Esophagus squamous epithelium (tissue), 5 donors: ENCODE results near the gene HINT2. TPM values are rescaled to one million over a fixed set of nuclear protein-coding genes. Genes with fewer than 3 reads are reported as not detected.

Source experiments
- DNase-seq: peaks from one replicate; lab custom pipeline; 2025; lab: John Stamatoyannopoulos, UW
- H3K27ac ChIP-seq, 4 donors: fragments of 200-600 bp; sonication (generic); one replicate each; pipeline ENCODE4 v1.5.1; 2016 to 2019; ENCODE audit warnings: mild to moderate bottlenecking in 1 of 4
- H3K27me3 ChIP-seq, 4 donors: fragments of 200-600 bp; sonication (generic); 1 replicate in 3 of 4; 2 replicates in 1 of 4; pipeline versions ENCODE4 v1.5.1 to v1.6.0; 2017 to 2021; ENCODE audit warnings: antibody characterized with exemption in 1 of 4
- H3K36me3 ChIP-seq, 3 donors: fragments of 200-600 bp; sonication (generic); one replicate each; pipeline ENCODE4 v1.5.1; 2016 to 2019
- H3K4me1 ChIP-seq, 3 donors: fragments of 200-600 bp; sonication (generic); one replicate each; pipeline ENCODE4 v1.5.1; 2017 to 2019
- H3K4me3 ChIP-seq, 4 donors: fragments of 200-600 bp; sonication (generic); 1 replicate in 3 of 4; 2 replicates in 1 of 4; pipeline ENCODE4 v1.5.1; 2016 to 2019; ENCODE audit warnings: mild to moderate bottlenecking in 2 of 4, moderate library complexity in 1 of 4
- H3K9me3 ChIP-seq, 3 donors: fragments of 200-600 bp; sonication (generic); one replicate each; pipeline ENCODE4 v1.5.1; 2016 to 2019
- CTCF ChIP-seq, 6 experiments: fragments of 450-650 bp in 4 of 6; fragments of 200-600 bp in 2 of 6; sonication (generic) in 2 of 6; IDR thresholded peaks; one replicate each; pipeline ENCODE4 v1.5.1; 2016 to 2019; ENCODE audit warnings: antibody characterized with exemption in 6 of 6, mild to moderate bottlenecking in 4 of 6, moderate library complexity in 4 of 6
- POLR2A ChIP-seq, 4 donors: fragments of 450-650 bp; IDR thresholded peaks; one replicate each; pipeline ENCODE4 v1.6.1; 2017; ENCODE audit warnings: antibody characterized with exemption in 4 of 4, mild to moderate bottlenecking in 4 of 4, moderate library complexity in 3 of 4
- WGBS, 2 donors: methylation state at CpG; one replicate each; pipeline ENCODE4 v1.1.5; 2018; 5-methylcytosine and 5-hydroxymethylcytosine counted together
- intact Hi-C: fragments of 100-400 bp; cut with DNase I; formaldehyde crosslinking; loops from one replicate; pipeline ENCODE4 v1.15.0; 2022
- total RNA-seq, 4 donors: library from RNA; depleted of rRNA; stranded (reverse); fragments of >200 nt; gene quantifications; one replicate each; pipeline ENCODE4 v1.1.0, GENCODE V29; 2016
- donor health status: DM: yes; HTN: yes; CAD: no.

The HINT2 gene
- total RNA-seq, 4 donors from 2014 or later, result 13.2 to 34.9 (median 19.5) TPM

- intact Hi-C loops, result no loop called here
- no peak for DNase-seq
- H3K4me3 ChIP-seq, result no peak overlapping the region
- no peak for TF ChIP-seq POLR2A (IDR thresholded peaks at IDR 0.05)
- no peak for TF ChIP-seq CTCF (IDR thresholded peaks at IDR 0.05)
- H3K27me3 ChIP-seq, result no peaks in the 10 kb centered on the region
- no peaks in the 10 kb centered on the region for H3K4me1 ChIP-seq
- no peaks in the 10 kb centered on the region for H3K9me3 ChIP-seq
- H3K27ac ChIP-seq, result no peak overlapping the region
- peaks cover 0 to 42% (median 0%) of the 10 kb centered on the region in 3 donors for H3K36me3 ChIP-seq
- 88 to 94% methylated on average over 12 of the region's 13 CpGs for WGBS, 2 donors
Observed at GRCh38 chr9:35801328-35802128, 13.3 kb downstream of the HINT2 start.

GRCh38 chr9:35800530-35800929 is 14.3 kb downstream of the HINT2 start:
- no peak overlapping the region for H3K4me3 ChIP-seq
- no peaks in the 10 kb centered on the region for H3K9me3 ChIP-seq
- no peaks in the 10 kb centered on the region for H3K27me3 ChIP-seq
- H3K4me1 ChIP-seq, result no peaks in the 10 kb centered on the region
- H3K36me3 ChIP-seq, result peaks cover 0 to 32% (median 0%) of the 10 kb centered on the region in 3 donors
- TF ChIP-seq POLR2A (IDR thresholded peaks at IDR 0.05) (no peak), CTCF (IDR thresholded peaks at IDR 0.05) (no peak)
- intact Hi-C loops, result no loop called here
- no peak for DNase-seq
- H3K27ac ChIP-seq, result no peak overlapping the region
- 82 to 89% methylated on average over 6 to 7 of the region's 7 CpGs for WGBS, 2 donors

GRCh38 chr9:35798658-35799374 is 16.0 kb downstream of the HINT2 start:
- no peaks in the 10 kb centered on the region for H3K27me3 ChIP-seq
- intact Hi-C loops, result no loop called here

GRCh38 chr9:35797311-35798109 is 17.3 kb downstream of the HINT2 start:
- Histone ChIP-seq H3K36me3 (peaks cover 0 to 24% (median 0%) of the 10 kb centered on the region in 3 donors), H3K9me3 (no peaks in the 10 kb centered on the region), H3K4me1 (peaks cover 0 to 18% (median 12%) of the 10 kb centered on the region in 3 donors), H3K27ac (no peak overlapping the region), H3K27me3 (peaks cover 0 to 5% (median 0%) of the 10 kb centered on the region in 4 donors), H3K4me3 (no peak overlapping the region)
- TF ChIP-seq CTCF (IDR thresholded peaks at IDR 0.05) (no peak), POLR2A (IDR thresholded peaks at IDR 0.05) (no peak)
- intact Hi-C loops, result no loop called here
- no peak for DNase-seq
- 82 to 90% methylated on average over 6 of the region's 6 CpGs for WGBS, 2 donors

More at GRCh38 chr9:35798658-35799374, 16.0 kb downstream of the HINT2 start:
- peaks cover 0 to 27% (median 0%) of the 10 kb centered on the region in 3 donors for H3K36me3 ChIP-seq
- H3K27ac ChIP-seq, result no peak overlapping the region
- peaks cover 0 to 5% (median 5%) of the 10 kb centered on the region in 3 donors for H3K4me1 ChIP-seq
- no peaks in the 10 kb centered on the region for H3K9me3 ChIP-seq
- H3K4me3 ChIP-seq, result no peak overlapping the region
- no peak for TF ChIP-seq CTCF (IDR thresholded peaks at IDR 0.05)
- TF ChIP-seq POLR2A (IDR thresholded peaks at IDR 0.05), result no peak
- WGBS, 2 donors, result 60 to 82% methylated on average over 4 of the region's 4 CpGs
- DNase-seq, result no peak
